Umbilical cord (tissue), 2 donors: ENCODE measurements around the gene LIME1. TPM values are rescaled to one million over a fixed set of nuclear protein-coding genes. Genes with fewer than 3 reads are reported as not detected.

Experiments
- DNase-seq: peaks from one replicate; pipeline ENCODE4 v3.0.0-alpha.2; 2015; ENCODE audit warnings: low spot score
- total RNA-seq: library from RNA; depleted of rRNA; stranded (reverse); fragments of >200 nt; gene quantifications from one replicate; pipeline ENCODE4 v1.2.3, GENCODE V29; 2014; ENCODE audit warnings: low replicate concordance; ENCODE audit not compliant: insufficient read depth

The LIME1 gene, protein sequence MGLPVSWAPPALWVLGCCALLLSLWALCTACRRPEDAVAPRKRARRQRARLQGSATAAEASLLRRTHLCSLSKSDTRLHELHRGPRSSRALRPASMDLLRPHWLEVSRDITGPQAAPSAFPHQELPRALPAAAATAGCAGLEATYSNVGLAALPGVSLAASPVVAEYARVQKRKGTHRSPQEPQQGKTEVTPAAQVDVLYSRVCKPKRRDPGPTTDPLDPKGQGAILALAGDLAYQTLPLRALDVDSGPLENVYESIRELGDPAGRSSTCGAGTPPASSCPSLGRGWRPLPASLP
- total RNA-seq: 1.2 TPM

DNA sequence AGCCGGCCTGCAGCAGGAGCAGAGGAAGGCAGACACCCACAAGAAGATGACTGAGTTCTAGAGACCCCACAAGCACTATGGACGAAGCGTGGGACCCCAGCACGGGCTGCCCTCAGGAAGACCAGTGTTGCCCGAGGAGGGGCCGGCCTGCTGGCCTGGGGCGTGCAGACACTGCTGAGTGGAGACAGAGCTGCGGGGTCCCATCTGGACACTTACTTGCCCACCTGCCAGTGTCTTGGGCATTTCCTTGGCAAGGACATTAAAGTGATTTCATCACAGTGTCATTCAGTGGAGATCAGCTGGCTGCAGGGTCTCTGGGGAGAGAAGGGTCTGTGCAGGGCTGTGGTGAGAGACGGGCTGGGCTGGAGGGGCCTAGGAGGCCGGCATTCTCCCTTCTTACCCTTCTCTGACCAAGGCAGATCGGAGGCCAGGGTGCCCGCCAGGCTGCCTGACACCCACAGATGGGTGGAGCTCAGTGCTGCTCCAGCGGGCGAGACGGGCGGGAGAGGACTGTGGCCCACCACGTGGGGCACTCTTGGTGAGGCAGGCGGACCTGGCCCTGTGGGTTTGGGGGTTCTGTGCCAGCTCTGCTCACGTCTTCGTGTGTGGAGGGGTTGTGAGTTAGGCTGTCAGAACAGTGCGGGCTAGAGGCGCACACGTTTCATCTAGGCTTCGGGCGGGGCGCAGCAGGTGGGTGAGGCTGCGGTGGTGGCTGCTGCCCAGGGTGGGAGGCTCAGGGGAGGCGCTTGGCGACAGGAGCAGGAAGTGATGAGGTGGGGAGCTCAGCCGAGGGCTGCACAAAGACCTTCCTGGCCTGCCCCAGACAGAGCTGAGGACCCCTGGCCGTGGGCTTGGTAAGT, at the start of gene LIME1:
TSS of gene LIME1 (plus strand) at position 806 of the 860 bp plus-strand sequence. CDS start 886 bp downstream, outside the sequence.
- no peak for DNase-seq

DNA sequence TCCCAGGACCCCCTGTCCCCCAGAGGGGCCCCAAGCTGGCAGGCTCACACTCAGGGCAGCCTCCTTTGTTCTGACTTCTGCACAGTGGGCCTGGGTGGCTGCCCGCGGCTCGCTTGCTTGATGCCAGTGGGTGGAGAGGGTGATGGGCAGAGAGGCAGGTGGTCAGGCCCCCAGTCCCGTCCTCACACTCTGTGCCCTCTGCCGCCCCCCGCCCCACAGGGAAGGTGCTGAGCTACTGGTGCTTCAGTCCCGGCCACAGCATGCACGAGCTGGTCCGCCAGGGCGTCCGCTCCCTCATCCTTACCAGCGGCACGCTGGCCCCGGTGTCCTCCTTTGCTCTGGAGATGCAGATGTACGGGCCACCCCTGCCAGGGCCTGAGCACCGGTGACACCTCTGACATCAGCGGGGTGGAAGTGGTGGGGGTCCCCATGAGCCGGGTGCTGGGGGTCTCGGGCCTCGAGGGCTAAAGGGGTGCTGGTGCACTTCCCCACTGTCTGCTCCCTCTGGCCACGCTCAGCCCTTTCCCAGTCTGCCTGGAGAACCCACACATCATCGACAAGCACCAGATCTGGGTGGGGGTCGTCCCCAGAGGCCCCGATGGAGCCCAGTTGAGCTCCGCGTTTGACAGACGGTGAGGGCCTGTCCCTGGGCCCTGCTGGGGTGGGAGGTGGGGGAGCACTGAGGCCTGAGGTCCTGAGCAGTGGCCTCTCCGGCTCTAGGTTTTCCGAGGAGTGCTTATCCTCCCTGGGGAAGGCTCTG, 48.9 kb upstream of the LIME1 start:
- DNase-seq: no peak

DNA sequence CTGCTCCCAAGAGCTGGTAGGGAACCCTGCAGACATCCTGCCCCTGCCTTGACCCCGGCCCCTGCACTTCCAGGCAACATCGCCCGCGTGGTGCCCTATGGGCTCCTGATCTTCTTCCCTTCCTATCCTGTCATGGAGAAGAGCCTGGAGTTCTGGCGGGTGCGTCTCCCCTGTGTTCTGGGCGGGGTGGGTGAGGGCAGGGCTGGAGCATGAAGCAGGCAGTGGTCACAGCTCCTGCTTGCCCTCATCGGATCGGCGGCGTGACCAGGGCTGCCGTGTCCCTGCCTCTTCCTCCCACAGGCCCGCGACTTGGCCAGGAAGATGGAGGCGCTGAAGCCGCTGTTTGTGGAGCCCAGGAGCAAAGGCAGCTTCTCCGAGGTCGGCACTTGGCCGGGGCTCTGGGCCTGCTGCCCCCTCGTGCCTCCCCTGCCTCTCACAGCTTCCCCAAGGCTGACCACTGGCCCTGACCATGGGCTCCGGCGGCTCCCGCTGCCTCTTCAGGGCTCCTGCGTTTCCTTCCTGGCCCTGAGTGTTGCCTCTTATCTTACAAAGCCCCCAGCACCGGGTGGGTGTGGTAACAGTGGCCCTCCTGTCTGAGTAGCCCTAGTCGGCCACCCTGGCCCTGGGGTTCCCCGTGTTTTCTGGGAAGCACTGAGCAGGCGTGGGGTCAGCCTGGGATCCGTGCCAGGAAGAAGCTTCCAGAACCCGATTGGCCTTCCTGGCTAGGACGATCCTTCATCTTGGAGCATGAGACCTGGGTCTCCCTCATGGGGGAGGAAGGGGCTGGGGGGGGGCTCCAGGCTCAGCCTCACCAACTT, 48.0 kb upstream of the LIME1 start:
- DNase-seq: no peak

- no peak for DNase-seq
Observed at GRCh38 chr20:63689046-63690002, 47.1 kb upstream of the LIME1 start.

- DNase-seq: no peak
Observed at GRCh38 chr20:63690003-63690897, 46.2 kb upstream of the LIME1 start.

- DNase-seq: no peak
Observed at GRCh38 chr20:63690898-63691710, 45.4 kb upstream of the LIME1 start.

GRCh38 chr20:63691711-63692435, 44.6 kb upstream of the LIME1 start:
- no peak for DNase-seq

DNA sequence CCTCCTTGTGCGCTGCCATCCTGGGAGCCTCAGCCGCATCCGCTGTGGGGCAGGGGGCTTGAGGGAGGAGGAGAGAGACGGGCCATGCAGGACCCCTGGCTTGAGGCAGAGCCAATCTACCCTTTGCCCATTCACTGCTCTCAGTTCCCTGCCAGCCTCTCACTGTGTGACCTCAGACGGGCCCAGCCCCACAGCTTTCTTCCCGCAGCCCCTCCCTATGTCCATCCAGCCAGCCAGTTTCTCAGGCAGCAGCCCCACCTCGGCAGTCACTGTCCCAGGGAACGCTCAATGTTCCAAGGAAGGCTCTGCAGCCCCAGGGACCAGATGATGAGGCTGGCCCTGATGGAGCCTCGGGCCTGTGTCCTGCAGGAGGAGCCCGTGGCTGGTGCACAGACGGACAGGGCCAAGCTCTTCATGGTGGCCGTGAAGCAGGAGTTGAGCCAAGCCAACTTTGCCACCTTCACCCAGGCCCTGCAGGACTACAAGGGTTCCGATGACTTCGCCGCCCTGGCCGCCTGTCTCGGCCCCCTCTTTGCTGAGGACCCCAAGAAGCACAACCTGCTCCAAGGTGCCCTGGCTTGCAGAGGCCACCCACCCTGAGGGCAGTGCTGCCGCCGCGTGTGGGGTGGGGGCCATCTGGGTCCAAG, 43.9 kb upstream of the LIME1 start:
- no peak for DNase-seq

DNA sequence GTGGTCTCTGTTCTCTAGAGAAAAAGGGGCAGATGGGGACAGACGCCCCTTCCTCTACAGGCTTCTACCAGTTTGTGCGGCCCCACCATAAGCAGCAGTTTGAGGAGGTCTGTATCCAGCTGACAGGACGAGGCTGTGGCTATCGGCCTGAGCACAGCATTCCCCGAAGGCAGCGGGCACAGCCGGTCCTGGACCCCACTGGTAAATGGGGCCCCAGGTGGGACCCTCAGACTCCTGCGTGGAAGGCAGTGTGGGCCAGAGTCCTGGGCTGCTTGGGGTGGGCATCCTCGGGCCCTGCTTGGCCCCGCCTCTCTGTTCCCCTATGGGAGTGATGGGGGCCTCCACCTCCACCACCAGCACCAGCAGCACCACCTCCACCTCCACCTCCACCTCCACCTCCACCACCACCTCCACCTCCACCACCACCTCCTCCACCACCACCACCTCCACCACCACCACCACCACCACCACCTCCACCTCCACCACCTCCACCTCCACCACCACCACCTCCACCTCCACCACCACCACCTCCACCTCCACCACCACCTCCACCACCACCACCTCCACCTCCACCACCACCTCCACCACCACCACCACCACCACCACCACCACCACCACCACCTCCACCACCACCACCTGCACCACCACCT, 43.3 kb upstream of the LIME1 start:
- no peak for DNase-seq

DNA sequence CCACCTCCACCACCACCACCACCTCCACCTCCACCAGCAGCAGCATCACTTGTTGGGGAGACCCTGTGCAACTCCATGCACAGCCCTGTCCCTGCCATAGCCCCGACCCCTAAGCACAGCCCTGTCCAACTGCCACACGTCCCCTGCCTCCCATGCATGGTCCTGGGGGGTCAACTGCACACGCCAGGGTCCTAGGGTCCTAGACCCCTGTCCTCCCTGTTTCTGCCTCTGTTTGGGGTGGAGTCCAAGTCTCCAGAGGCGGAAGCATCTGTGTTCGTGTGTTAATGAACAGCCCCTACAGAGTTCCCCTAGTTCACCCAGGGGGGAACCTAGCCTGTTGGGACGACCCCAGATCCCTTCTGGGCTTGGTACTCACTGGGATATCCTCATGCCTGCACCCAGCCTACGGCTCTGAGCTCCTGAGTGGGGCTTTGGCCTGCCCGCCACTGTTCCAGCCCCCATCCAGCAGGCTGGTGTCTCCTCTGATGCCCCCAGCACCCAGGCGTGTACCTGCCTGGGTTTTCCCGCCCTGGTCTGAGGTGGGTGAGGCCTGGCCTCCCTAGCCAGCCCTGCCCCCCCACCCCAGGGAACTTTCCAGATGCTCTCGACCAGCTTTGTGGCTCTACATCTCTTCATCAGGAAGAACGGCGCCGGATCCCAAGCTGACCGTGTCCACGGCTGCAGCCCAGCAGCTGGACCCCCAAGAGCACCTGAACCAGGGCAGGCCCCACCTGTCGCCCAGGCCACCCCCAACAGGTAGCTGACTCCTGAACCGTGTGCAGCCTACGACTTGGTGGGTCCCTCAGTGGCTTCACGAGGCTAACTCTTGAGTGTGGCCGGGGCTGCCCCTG, 42.5 kb upstream of the LIME1 start:
- no peak for DNase-seq

- no peak for DNase-seq
Observed at GRCh38 chr20:63694584-63695423, 41.7 kb upstream of the LIME1 start.

DNA sequence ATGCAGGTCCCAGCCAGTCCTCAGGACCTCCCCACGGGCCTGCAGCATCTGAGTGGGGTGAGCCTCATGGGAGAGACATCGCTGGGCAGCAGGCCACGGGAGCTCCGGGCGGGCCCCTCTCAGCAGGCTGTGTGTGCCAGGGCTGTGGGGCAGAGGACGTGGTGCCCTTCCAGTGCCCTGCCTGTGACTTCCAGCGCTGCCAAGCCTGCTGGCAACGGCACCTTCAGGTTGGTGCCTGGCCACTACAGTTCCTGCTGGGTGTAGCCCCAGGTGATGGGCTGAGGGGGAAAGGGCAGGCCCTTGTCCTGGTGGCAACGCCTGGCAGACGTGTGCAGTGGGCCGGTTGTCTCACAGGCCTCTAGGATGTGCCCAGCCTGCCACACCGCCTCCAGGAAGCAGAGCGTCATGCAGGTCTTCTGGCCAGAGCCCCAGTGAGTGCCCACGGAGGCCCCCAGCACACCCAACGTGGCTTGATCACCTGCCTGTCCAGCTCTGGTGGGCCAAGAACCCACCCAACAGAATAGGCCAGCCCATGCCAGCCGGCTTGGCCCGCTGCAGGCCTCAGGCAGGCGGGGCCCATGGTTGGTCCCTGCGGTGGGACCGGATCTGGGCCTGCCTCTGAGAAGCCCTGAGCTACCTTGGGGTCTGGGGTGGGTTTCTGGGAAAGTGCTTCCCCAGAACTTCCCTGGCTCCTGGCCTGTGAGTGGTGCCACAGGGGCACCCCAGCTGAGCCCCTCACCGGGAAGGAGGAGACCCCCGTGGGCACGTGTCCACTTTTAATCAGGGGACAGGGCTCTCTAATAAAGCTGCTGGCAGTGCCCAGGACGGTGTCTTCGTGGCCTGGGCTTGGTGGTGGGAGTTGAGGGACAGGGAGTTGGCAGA, 40.8 kb upstream of the LIME1 start:
- DNase-seq: no peak

DNA sequence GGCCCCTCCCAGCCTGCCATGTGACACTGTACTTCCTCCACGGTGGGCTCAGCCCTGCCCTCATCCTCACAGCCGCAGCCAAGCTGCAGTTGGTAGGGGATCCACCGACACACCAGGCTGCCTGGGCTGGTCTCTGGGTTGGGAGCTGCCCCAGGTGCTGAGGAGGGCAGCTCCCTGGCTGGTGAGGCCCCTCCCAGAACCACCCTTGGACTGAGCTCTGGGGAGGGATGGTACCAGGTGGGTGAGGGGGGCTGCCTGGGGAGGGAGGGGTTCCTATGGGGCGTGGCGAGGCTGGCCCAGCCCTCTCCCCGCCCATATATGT, 40.2 kb upstream of the LIME1 start:
- DNase-seq: no peak
